CD4-positive, alpha-beta T cell (primary cell): ENCODE data around the gene LMO7. TPM values are rescaled to one million over a fixed set of nuclear protein-coding genes. Genes with fewer than 3 reads are reported as not detected.

Source experiments
- ATAC-seq: fragments of 200-7000 bp; cut with Tn5 transposase; one replicate; pipeline ENCODE4 v1.10.0; 2022; ENCODE audit warnings: mild to moderate bottlenecking; ENCODE audit not compliant: poor library complexity
- CTCF ChIA-PET: fragments of 350-600 bp; sonication (Branson Sonifier 250); formaldehyde crosslinking; loops from one replicate; lab custom pipeline; 2021; ENCODE audit warnings: antibody characterized with exemption, inconsistent platforms; lab: Charles Lee
- POLR2A ChIA-PET: fragments of 350-600 bp; sonication (Branson Sonifier 250); formaldehyde crosslinking; loops from one replicate; lab custom pipeline; 2021; ENCODE audit warnings: antibody characterized with exemption, inconsistent platforms; lab: Charles Lee
- DNase-seq, 14 experiments: peaks; one replicate each; pipeline ENCODE4 v3.0.0-alpha.2; 2013 to 2020; ENCODE audit warnings: mixed read lengths in 2 of 14
- H3K27ac ChIP-seq, 2 donors: one replicate each; pipeline versions ENCODE4 v1.5.1 to v1.7.0; 2013; ENCODE audit warnings: low read length in 2 of 2, low read depth in 1 of 2, mild to moderate bottlenecking in 1 of 2
- H3K27me3 ChIP-seq, 2 experiments: 1 replicate in 1 of 2; 2 replicates in 1 of 2; pipeline versions ENCODE4 v1.6.1 to v1.7.0; 2013; ENCODE audit warnings: low read length in 2 of 2, control low read depth in 1 of 2, mild to moderate bottlenecking in 1 of 2, moderate library complexity in 1 of 2; ENCODE audit not compliant: insufficient read depth in 2 of 2, control insufficient read depth in 1 of 2
- H3K36me3 ChIP-seq: one replicate; pipeline ENCODE4 v1.6.1; 2013; ENCODE audit warnings: low read length, control low read depth; ENCODE audit not compliant: insufficient read depth
- H3K4me1 ChIP-seq: one replicate; pipeline ENCODE4 v1.6.1; 2013; ENCODE audit warnings: low read length, control low read depth; ENCODE audit not compliant: insufficient read depth
- H3K4me3 ChIP-seq: one replicate; pipeline ENCODE4 v1.5.1; 2013; ENCODE audit warnings: mild to moderate bottlenecking, low read length, moderate library complexity
- H3K9me3 ChIP-seq, 2 experiments: 1 replicate in 1 of 2; 2 replicates in 1 of 2; pipeline versions ENCODE4 v1.6.1 to v1.7.0; 2013; ENCODE audit warnings: low read length in 2 of 2, mild to moderate bottlenecking in 2 of 2, control low read depth in 1 of 2, moderate library complexity in 1 of 2; ENCODE audit not compliant: control insufficient read depth in 1 of 2, insufficient read depth in 1 of 2
- H3K27ac Mint-ChIP-seq: one replicate; pipeline ENCODE4 v1.8.0; 2020; ENCODE audit warnings: mixed read lengths
- H3K27me3 Mint-ChIP-seq: one replicate; pipeline ENCODE4 v1.8.0; 2021; ENCODE audit warnings: mixed read lengths
- H3K36me3 Mint-ChIP-seq: one replicate; pipeline ENCODE4 v1.8.0; 2021; ENCODE audit warnings: low read depth, mixed read lengths
- H3K4me1 Mint-ChIP-seq: one replicate; pipeline ENCODE4 v1.8.0; 2021; ENCODE audit warnings: low read depth, mixed read lengths
- H3K4me3 Mint-ChIP-seq: one replicate; pipeline ENCODE4 v1.8.0; 2020; ENCODE audit warnings: mild to moderate bottlenecking, mixed read lengths
- H3K9me3 Mint-ChIP-seq: one replicate; pipeline ENCODE4 v1.8.0; 2020; ENCODE audit warnings: mixed read lengths
- intact Hi-C, 2 experiments: fragments of 100-400 bp; cut with DNase I in 1 of 2; cut with micrococcal nuclease in 1 of 2; formaldehyde crosslinking; loops; one replicate each; pipeline versions ENCODE4 v1.15.1 to v1.9.0; 2023 to 2025; cut with DNase I, micrococcal nuclease
- total RNA-seq, 174 experiments: library from RNA in 2 of 174; stranded (reverse) in 2 of 174; gene quantifications; one replicate each; pipeline ENCODE4 v1.2.3 and lab custom pipeline; 2021 to 2026
- TF ChIP-seq, protein P1 (sequence below): fragments of 200-600 bp; IDR thresholded peaks from one replicate; pipeline ENCODE4 v1.8.0; 2022; ENCODE audit warnings: antibody characterized with exemption, mild to moderate bottlenecking

The LMO7 gene
- total RNA-seq, 2 experiments from 2014 or later, result 35.2 to 36.3 TPM

DNA sequence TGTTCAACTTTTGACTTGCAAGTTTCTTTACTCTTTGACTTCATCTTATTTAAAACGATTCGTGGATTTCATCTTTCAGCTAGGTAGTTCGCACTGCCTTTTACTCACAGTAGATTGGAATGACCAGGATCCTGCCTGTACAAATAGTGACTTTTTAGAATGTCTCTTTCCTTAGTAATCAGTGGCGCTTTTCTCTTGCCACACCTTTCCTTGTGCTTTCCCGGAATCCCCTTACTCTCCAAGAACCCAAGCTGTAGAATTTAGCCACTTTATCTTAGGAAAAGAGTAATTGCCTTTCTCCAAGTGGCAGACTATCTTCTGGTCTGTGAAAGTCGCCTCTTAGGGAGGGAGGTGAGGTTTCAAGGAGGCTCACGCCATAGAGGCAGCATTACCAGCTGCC is 123.4 kb downstream of the LMO7 start:
- H3K27me3 Mint-ChIP-seq, result no peaks in the 10 kb centered on the region
- H3K9me3 Mint-ChIP-seq, result no peaks in the 10 kb centered on the region
- DNase-seq (no peak), ATAC-seq (no peak)
- CTCF ChIA-PET, result interaction anchor here (1.0 to 1.3 kb wide), 2 partner anchors 39 to 63 kb away, joined by 3 to 5 read pairs; no protein-coding TSS in a partner anchor
- intact Hi-C loops, result no loop called here
- Histone ChIP-seq H3K36me3 (no peaks in the 10 kb centered on the region), H3K9me3 (no peaks in the 10 kb centered on the region), H3K4me3 (no peak overlapping the region), H3K27me3 (no peaks in the 10 kb centered on the region), H3K27ac (no peak overlapping the region), H3K4me1 (peaks cover 19% of the 10 kb centered on the region)
- POLR2A ChIA-PET, result interaction anchor here (0.8 to 4.7 kb wide), 8 partner anchors 36 to 1232 kb away, joined by 3 to 76 read pairs (median 20); partner anchors contain the start of genes CLN5 and KCTD12
- no peak overlapping the region for H3K4me3 Mint-ChIP-seq
- peaks cover 72% of the 10 kb centered on the region for H3K4me1 Mint-ChIP-seq
- TF ChIP-seq, protein P1, sequence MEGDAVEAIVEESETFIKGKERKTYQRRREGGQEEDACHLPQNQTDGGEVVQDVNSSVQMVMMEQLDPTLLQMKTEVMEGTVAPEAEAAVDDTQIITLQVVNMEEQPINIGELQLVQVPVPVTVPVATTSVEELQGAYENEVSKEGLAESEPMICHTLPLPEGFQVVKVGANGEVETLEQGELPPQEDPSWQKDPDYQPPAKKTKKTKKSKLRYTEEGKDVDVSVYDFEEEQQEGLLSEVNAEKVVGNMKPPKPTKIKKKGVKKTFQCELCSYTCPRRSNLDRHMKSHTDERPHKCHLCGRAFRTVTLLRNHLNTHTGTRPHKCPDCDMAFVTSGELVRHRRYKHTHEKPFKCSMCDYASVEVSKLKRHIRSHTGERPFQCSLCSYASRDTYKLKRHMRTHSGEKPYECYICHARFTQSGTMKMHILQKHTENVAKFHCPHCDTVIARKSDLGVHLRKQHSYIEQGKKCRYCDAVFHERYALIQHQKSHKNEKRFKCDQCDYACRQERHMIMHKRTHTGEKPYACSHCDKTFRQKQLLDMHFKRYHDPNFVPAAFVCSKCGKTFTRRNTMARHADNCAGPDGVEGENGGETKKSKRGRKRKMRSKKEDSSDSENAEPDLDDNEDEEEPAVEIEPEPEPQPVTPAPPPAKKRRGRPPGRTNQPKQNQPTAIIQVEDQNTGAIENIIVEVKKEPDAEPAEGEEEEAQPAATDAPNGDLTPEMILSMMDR, result no peak
- H3K36me3 Mint-ChIP-seq, result no peaks in the 10 kb centered on the region
- H3K27ac Mint-ChIP-seq, result peak overlapping the region; percentile 91

- ATAC-seq, result peak; percentile 73
- Mint-ChIP-seq H3K27ac (peak overlapping the region; percentile 91), H3K27me3 (no peaks in the 10 kb centered on the region), H3K9me3 (no peaks in the 10 kb centered on the region), H3K36me3 (no peaks in the 10 kb centered on the region), H3K4me3 (peak overlapping the region; percentile 91), H3K4me1 (peaks cover 70% of the 10 kb centered on the region)
- peak overlapping the region in 1 of 2 donors; percentile 8 for H3K27ac ChIP-seq
- H3K36me3 ChIP-seq, result no peaks in the 10 kb centered on the region
- H3K4me3 ChIP-seq, result peak overlapping the region; percentile 38
- TF ChIP-seq, protein P1, result peak; percentile 37
- no peaks in the 10 kb centered on the region for H3K27me3 ChIP-seq
- no peaks in the 10 kb centered on the region for H3K9me3 ChIP-seq
- peaks cover 19% of the 10 kb centered on the region for H3K4me1 ChIP-seq
- peak in 6 of 14 experiments; percentile 7 to 56 (median 44) for DNase-seq
- POLR2A ChIA-PET, result interaction anchor here (0.9 to 4.7 kb wide), 17 partner anchors 9 to 1569 kb away, joined by 3 to 76 read pairs (median 6); partner anchors contain the start of genes CLN5, FBXL3, KCTD12 and MYCBP2
- CTCF ChIA-PET, result interaction anchor here (0.6 to 1.3 kb wide), 5 partner anchors 38 to 116 kb away, joined by 3 to 5 read pairs (median 3); no protein-coding TSS in a partner anchor
- intact Hi-C loops, result loop anchor here (1.0 to 5.0 kb wide), 4 partner anchors 37 to 77 kb away; no protein-coding TSS in a partner anchor
Measured at GRCh38 chr13:75760131-75761021, 124.2 kb downstream of the LMO7 start.

- H3K9me3 Mint-ChIP-seq, result no peaks in the 10 kb centered on the region
- no peaks in the 10 kb centered on the region for H3K36me3 Mint-ChIP-seq
- H3K27me3 ChIP-seq, result no peaks in the 10 kb centered on the region
- H3K4me3 ChIP-seq, result peak overlapping the region; percentile 38
- peak overlapping the region; percentile 26 to 55 for H3K27ac ChIP-seq
- peak overlapping the region; percentile 91 for H3K4me3 Mint-ChIP-seq
- TF ChIP-seq, protein P1, result no peak
- peak; percentile 22 for ATAC-seq
- no peaks in the 10 kb centered on the region for H3K27me3 Mint-ChIP-seq
- H3K36me3 ChIP-seq, result no peaks in the 10 kb centered on the region
- POLR2A ChIA-PET, result interaction anchor here (1.0 to 4.7 kb wide), 20 partner anchors 10 to 1568 kb away, joined by 3 to 76 read pairs (median 6); partner anchors contain the start of genes CLN5, FBXL3, KCTD12 and MYCBP2
- H3K4me1 ChIP-seq, result peaks cover 23% of the 10 kb centered on the region
- CTCF ChIA-PET, result interaction anchor here (0.6 to 1.1 kb wide), 2 partner anchors 50 to 66 kb away, joined by 3 read pairs; no protein-coding TSS in a partner anchor
- peak overlapping the region; percentile 91 for H3K27ac Mint-ChIP-seq
- intact Hi-C loops, result loop anchor here (5.0 kb wide), 3 partner anchors 36 to 76 kb away; no protein-coding TSS in a partner anchor
- DNase-seq, result peak in 3 of 14 experiments; percentile 47 to 59 (median 52)
- no peaks in the 10 kb centered on the region for H3K9me3 ChIP-seq
- H3K4me1 Mint-ChIP-seq, result peaks cover 70% of the 10 kb centered on the region
Measured at GRCh38 chr13:75761369-75761768, 125.2 kb downstream of the LMO7 start.
